GM19193 (cell line): ENCODE measurements around the gene NME2.

Experiments
- POLR2A ChIP-seq: IDR thresholded peaks from 4 replicates; pipeline ENCODE4 v1.6.1; 2011; ENCODE audit not compliant: insufficient read depth, insufficient read length; ENCODE audit errors: extremely low read depth

NME2 gene

DNA sequence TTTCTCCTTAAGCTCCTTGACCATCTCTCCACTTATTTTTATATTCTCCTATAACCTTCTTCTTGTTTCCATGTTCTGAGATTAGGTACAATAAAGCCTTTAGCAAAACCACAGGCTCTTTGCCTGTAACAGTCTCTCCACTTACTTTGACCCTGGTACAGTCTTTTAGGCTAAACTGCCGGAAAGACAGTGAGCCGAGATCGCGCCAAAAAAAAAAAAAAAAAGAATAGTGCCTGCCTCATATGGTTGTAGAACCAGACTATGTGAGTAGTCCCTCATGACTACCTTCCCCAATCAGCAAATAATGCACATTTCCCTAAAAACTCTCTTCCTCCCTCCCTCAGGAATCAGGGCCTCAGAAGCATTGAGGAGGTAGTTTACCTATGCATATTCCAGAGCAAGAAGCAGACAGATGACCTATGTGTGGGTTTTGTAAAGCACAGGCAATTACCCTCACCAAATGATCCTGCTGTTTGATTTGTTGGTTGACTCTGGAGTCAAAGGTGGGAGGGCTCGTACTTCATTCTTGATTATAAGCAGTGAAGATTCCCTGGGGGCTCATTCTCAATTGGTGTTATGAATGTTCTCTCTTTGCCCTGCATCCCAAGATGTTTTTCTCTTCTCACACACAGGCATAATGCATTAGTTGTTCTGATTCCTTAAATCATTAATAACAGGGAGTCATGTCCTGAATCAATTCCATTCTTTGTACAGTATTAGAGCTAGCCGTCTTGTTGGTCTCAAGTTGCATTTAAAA, 21.8 kb upstream of the NME2 start:
- TF ChIP-seq POLR2A, result no peak

DNA sequence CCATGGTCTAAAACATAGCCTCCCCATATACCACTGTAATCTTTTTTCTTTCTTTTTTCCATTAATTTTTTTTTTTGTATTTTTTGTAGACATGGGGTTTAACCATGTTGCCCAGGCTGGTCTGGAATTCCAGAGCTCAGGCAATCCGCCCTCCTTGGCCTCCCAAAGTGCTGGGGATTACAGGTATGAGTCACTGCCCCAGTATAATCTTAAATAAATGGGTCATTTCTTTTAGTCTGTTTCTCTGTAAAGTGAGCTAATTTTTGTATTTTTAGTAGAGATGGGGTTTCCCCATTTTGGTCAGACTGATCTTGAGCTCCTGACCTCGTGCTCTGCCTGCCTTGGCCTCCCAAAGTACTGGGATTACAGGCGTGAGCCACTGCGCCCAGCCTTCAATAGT, 18.6 kb upstream of the NME2 start:
- TF ChIP-seq POLR2A, result no peak

DNA sequence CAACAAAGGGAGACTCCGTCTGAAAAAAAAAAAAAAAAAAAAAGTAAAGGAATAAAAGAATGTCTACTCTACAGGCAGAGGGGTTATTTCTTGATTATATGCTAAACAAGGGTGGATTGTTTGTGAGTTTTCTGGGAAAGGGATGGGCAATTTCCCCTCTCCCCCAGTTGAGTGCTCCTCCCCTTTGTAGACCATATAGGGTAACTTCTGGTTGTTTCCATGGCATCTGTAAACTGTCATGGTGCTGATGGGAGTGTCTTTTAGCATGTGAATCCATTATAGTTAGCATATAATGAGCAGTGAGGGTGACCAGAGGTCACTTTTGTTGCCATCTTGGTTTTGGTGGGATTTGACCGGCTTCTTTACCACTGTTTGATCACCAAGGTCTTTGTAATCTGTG, 17.0 kb upstream of the NME2 start:
- no peak for TF ChIP-seq POLR2A

DNA sequence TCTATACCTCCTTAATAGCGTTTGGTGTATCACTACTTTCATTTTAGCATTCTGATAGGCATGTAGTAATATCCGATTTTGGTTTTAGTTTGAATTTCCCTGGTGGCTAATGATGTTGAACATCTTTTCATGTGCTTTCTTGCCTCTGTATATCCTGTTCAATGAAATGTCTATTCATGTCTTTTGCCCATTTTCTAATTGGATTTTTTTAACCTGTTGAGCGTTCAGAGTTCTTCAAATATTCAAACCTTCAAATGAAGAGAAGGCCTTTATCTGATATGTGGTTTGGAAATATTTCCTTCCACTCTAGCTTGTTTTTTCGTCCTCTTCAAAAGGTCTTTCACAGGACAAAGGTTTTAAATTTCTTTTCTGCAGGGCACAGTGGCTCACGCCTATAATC, 15.3 kb upstream of the NME2 start:
- TF ChIP-seq POLR2A, result no peak

DNA sequence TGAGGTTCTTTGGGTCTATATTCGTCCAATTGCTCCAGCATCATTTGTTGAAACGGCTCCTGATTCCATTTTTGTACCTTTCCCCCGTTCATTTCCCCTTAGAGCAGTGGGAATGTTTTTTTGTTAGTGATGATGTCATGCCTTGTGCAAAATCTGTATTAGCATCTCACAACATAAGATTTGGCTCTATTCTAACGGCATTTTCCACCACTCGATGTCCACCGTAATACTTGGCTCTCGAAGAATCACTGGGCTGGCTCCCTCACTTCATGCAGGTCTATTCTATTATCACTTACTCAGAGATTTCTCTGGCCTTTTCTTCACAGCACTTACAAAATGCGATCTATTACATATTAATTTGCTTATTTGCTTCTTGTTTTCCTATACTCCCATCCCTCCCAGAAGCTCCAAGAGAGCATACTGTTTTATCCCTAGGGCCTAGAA, 13.4 kb upstream of the NME2 start:
- TF ChIP-seq POLR2A, result no peak

DNA sequence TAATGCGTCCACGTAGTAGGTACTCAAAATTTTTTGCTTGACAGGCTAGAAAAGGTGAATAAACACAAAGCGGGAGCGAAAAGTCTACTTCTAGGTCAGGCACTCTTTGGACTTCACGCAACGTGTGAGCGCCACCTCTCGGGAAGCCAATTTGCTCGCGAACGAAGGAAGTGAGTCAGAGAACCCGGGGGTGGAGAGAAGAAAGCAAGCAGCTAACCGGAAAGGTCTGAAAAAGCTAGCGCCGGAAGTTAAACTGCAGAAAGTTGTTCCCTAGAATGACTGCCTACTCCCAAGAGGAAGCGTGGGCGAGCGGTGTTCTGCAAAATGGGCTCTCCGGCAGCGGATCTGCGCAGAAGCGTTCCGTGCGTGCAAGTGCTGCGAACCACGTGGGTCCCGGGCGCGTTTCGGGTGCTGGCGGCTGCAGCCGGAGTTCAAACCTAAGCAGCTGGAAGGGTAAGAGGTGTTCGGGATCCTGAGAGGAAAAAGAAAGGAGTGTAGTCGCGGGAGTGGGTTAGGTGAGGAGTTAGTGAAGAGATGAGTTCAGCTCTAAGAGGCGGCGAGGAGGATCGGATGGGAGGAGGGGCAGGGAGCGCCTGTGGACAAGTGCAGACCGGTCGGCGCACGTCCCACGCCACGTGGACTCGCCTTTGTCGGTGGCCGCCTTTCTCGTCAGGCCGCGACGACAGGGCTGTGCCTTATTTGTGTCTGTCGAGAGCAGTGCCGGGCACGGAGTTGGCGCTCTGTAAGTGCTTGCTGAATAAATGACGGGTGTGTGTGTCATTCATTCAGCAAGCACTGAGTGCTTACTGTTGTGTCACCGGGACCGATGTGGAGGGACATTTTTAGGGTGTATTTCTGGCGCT, 12.8 kb upstream of the NME2 start, which contains the start of gene NME1:
Gene NME1, plus strand, starts transcription at position 350 of the 863 bp plus-strand sequence. CDS start 2,096 bp downstream, outside the sequence.
- TF ChIP-seq POLR2A, result peak; percentile 85

DNA sequence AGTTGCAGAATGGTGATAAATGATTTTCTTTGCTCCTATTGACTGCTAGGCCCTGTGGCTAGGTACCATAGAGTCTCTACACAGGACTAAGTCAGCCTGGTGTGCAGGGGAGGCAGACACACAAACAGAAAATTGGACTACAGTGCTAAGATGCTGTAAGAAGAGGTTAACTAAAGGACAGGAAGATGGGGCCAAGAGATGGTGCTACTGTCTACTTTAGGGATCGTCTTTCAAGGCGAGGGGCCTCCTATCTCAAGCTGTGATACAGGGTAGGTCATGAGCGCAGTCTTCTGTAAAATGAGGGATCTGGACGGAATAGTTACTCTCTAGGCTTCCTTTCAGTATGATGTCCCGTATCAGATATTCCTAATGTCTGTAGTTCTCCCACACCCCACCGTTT, 12.0 kb upstream of the NME2 start:
- no peak for TF ChIP-seq POLR2A

DNA sequence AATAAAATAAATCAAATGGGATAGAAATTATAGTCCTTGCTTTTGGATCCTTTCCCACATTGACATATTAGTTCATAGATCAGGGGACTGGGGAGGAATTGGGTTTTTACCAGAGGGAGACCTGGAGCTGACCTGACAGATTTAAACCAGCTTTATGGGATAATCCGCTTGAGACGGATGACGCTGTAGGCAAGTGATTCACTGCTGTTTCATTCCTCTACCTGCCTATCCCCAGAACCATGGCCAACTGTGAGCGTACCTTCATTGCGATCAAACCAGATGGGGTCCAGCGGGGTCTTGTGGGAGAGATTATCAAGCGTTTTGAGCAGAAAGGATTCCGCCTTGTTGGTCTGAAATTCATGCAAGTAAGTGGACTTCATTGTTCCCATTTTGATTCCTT, 10.8 kb upstream of the NME2 start:
- no peak for TF ChIP-seq POLR2A

DNA sequence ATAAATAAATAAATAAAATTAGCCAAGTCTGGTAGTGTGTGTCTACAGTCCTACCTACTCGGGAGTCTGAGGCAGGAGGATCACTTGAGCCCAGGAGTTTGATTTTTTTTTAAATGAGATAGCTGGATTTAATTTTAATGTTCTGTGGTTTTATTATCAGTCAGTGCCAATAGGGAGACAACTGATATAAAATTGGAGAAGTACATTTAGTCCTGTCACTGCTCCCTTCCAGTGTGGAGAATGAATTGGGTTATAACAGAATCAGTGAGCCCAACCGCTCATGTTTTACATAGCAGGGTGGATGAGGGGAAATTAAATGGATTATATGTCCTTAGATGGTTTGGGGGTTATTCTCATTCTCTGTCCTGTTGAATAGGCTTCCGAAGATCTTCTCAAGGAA, 6.6 kb upstream of the NME2 start:
- TF ChIP-seq POLR2A, result no peak

DNA sequence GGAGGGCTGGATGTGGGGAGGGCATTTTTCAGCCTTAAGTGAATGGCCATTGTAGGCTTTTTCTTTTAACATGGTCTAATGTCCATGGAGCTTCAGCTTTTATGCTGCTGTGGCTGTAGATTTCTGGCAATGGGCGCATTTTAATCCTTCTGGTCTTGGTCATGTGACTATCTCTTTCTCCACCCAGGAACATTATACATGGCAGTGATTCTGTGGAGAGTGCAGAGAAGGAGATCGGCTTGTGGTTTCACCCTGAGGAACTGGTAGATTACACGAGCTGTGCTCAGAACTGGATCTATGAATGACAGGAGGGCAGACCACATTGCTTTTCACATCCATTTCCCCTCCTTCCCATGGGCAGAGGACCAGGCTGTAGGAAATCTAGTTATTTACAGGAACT, 4.7 kb upstream of the NME2 start:
- TF ChIP-seq POLR2A, result no peak

DNA sequence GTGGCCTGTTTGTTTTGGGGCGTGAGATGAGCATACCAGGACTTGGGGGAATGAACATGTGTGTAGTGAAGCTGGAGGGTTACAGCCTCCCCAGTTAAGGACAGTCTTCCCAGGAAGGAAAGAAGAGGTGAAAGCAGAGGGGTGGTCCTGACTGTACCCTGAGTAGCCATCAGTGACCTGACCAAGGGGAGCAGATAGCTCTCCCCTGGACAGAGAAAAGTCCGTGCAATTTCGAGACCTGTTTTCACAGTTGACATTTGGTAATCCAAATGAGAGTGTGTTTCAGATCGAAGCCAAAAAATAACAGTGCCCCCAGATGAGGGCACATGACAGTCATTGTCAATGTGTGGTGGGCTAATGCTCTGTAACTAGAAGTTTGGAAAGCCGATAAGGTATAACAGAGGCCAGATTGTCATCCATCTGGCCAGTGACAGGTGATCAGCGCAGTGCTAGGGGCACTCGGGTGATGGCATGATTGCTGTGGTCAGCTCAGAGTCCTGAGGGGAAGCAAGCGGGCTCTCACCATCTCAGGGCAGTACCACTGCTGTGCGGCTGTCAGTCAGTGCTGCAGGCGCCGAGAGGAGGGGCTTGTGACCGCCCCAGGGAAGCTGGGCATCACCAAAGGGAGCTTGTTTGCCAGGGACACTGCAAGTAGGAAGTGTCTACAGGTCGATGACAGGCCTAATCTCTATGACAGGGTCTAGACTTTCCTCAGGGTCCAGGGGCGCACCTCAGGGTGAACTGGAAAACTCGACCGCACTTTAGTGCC, 1.1 kb upstream of the NME2 start:
- no peak for TF ChIP-seq POLR2A

DNA sequence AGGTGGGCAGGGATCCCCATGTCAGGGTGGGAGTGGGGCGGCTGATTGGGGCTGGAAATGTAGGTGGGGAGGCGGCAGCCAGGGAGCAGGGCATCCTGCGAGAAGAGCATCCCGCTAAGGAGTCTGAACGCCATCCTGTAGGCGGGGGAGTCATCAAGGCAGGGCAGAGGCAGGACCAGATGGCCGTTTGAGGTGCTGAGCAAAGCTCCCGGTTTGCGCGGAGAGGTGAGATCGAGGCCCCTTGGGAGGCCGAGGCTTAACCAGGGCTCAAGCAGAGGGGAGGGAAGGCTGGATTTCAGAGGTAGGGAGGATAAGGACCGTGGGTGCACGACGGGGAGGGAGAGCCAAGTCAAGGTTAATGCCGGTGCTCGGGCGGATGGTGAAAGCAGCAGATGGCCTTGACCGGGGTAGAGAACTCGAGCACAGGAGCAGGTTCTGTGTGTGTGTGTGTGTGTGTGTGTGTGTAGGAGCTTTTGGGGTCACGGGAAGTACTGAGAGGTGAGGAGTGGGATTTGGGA, 472 bp upstream of the NME2 start:
- no peak for TF ChIP-seq POLR2A

DNA sequence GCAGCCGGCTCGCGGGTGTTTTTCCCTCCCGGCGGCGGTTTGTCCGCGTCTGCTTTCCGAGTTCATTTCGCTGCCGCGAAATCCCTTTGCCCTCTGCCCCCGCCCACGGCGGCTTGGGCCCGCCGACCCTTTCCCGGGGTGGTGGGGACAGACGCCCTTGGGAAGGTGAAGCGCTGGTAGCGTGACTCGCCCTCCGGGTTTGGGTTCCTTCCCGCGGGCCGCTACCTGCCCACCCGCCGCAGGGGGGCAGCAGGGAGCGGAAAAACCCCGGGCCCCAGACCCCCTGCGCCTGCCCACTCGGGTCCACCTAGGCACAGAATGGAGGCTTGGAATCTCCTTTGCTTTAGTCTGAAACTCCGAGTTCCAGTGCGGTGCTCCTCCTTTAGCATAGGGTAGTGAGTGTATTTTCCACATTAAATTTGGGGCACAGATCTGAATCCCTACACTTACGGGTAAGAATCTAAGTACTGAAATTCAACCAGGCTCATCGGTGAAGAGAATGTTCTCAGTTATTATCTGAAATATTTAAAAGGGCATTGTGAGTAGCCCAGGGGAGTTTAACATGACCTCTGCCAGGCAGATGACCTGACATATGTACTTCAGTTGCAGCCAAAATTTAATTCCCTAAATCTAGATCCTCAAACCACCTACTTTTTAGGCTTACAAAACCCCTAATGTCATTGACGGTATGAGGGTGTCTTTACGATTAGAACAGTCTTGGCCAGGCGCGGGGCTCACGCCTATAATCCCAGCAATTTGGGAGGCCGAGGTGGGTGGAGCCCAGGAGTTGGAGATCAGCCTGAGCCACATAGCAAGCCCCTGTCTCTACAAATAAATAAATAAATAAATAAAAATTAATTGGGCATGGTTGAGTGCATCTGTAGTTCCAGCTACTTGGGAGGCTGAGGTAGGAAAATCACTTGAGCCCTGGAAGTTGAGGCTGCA, 1.0 kb downstream of the NME2 start:
- no peak for TF ChIP-seq POLR2A

DNA sequence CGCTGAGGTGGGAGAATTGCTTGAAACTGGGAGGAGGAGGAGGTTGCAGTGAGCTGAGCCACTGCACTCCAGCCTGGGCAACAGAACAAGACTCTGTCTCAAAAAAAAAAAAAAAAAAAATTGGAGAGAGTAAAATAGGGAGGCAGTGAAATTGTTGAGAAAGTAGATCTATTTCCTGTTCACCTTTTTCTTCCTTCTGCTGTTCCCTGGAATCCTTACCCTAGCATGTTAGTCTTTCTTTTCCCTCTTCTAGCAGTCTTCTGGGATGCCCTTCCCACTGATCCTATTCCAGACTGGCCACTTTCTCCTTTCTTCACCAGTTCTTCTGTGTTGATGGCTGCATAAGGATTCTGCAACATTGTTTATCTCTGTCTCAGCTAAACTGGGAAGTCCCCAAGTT, 3.1 kb downstream of the NME2 start:
- no peak for TF ChIP-seq POLR2A
